DOHH2 (cell line): ENCODE data around the gene ARHGEF7.

Source experiments
- CTCF ChIP-seq: fragments of 200-600 bp; sonication (generic); IDR thresholded peaks from one replicate; pipeline ENCODE4 v1.5.1; 2014; ENCODE audit warnings: antibody characterized with exemption, mild to moderate bottlenecking, low read depth, low read length; ENCODE audit not compliant: poor library complexity, severe bottlenecking
- EZH2phosphoT487 ChIP-seq: fragments of 200-600 bp; sonication (generic); IDR thresholded peaks from 2 replicates; pipeline ENCODE4 v1.6.1; 2017; ENCODE audit warnings: borderline replicate concordance, mild to moderate bottlenecking, antibody characterized with exemption, low read length, moderate library complexity, mixed read lengths

DNA sequence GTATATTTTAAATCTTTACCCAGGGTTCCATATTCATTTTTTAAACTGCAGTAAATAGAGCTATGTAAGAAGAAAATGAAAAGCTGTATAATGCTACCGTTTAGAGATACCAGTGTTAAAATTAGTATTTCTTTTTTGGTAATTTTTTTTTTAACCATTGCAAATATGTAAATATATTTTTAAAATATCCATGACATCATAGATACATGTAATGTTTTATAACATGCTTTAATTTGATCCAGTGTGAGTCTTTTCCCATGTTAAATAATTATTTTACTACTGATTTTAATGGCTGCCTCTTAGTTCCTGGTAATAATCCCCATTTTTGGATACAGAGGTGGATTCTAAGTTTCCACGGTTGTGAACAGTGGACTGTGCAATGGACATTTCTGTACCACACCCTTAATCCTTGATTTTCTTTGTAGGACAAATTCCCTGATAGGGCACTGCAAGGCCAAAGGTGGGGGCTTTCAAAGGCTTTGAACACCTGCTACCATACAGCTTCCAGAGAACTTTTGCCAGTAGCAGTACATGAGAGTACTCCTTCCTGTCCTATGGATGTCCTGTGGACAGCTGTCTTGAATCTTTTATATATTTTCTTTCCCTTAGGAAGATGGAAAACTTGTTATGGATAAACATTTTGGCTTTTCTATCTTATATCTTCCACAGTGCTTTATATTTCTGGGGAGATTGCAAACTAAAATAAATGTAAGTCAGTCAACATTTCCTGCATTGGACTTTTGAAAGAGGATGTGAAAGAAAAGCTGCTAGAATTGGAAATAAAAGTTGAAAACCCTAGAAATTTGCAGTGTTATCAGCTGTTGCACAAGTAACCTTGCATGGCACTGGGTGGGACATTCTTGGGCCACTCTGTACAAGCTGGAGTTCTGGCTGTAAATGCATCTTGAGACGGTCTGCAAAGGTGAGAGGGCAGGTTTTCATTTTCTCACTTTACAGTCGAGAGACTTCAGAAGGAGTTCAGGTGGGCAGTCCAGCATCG lies 46.8 kb downstream of the ARHGEF7 start:
- no peak for TF ChIP-seq CTCF
- no peak for TF ChIP-seq EZH2phosphoT487
